Heart right ventricle (tissue), 16 donors: ENCODE results near the gene SAC3D1. TPM values are rescaled to one million over a fixed set of nuclear protein-coding genes. Genes with fewer than 3 reads are reported as not detected.
A peak's percentile ranks its signal among the peaks of the same experiment; 100 is the strongest.

Source experiments
- ATAC-seq, 8 donors: fragments of 200-7000 bp; cut with Tn5 transposase; one replicate each; pipeline ENCODE4 v1.9.1; 2020; ENCODE audit warnings: mild to moderate bottlenecking in 8 of 8, moderate library complexity in 8 of 8, moderate number of reproducible peaks in 1 of 8
- DNase-seq, 2 donors: peaks; one replicate each; pipeline ENCODE4 v3.0.0-alpha.2; 2020
- H3K27ac ChIP-seq, 10 donors: fragments of 200-600 bp; sonication (generic) in 2 of 10; one replicate each; pipeline versions ENCODE4 v1.5.0 to v1.8.0; 2020 to 2022; ENCODE audit warnings: mild to moderate bottlenecking in 3 of 10
- H3K27me3 ChIP-seq, 7 donors: fragments of 200-600 bp; one replicate each; pipeline ENCODE4 v1.8.0; 2021 to 2022; ENCODE audit warnings: mild to moderate bottlenecking in 2 of 7
- H3K36me3 ChIP-seq, 9 donors: fragments of 200-600 bp; sonication (generic) in 1 of 9; one replicate each; pipeline versions ENCODE4 v1.5.0 to v1.8.0; 2020 to 2022; ENCODE audit warnings: mild to moderate bottlenecking in 2 of 9
- H3K4me1 ChIP-seq, 9 donors: fragments of 200-600 bp; sonication (generic) in 1 of 9; one replicate each; pipeline versions ENCODE4 v1.5.0 to v1.8.0; 2020 to 2022; ENCODE audit warnings: mild to moderate bottlenecking in 4 of 9
- H3K4me3 ChIP-seq, 10 donors: fragments of 200-600 bp; sonication (generic) in 2 of 10; one replicate each; pipeline versions ENCODE4 v1.5.0 to v1.8.0; 2020 to 2022; ENCODE audit warnings: mild to moderate bottlenecking in 7 of 10, moderate library complexity in 2 of 10
- H3K9me3 ChIP-seq, 11 donors: fragments of 200-600 bp in 10 of 11; sonication (generic) in 2 of 11; one replicate each; pipeline versions ENCODE4 v1.5.0 to v1.8.0; 2013 to 2022; ENCODE audit warnings: mild to moderate bottlenecking in 2 of 11, control low read depth in 1 of 11, moderate library complexity in 1 of 11
- WGBS, 2 donors: extraction: QIAGEN DNeasy Blood & Tissue Kit; methylation state at CpG; one replicate each; pipeline ENCODE4 v1.1.7; 2013; ENCODE audit warnings: inconsistent platforms in 1 of 2; 5-methylcytosine and 5-hydroxymethylcytosine counted together
- intact Hi-C, 10 donors: fragments of 100-400 bp; cut with DNase I; formaldehyde crosslinking; loops; one replicate each; pipeline versions ENCODE4 v1.11.1 to v1.14.2; 2022
- polyA plus RNA-seq, 2 donors: library from polyadenylated mRNA; stranded (reverse); fragments of 200-250 nt; gene quantifications; one replicate each; pipeline ENCODE4 v1.2.3, GENCODE V29; 2013
- total RNA-seq, 10 donors: library from RNA; stranded (reverse); fragmentation: NEBNext Ultra II Directional in 3 of 10; extraction: Animal tissue kit (Norgen Biotek cat#: 25700) in 3 of 10; gene quantifications; one replicate each; pipeline versions ENCODE4 v1.2.1 to v1.2.4, GENCODE V29; 2021 to 2023
- TF ChIP-seq, protein P1 (sequence below), 9 donors: fragments of 200-600 bp; sonication (generic) in 2 of 9; IDR thresholded peaks; one replicate each; pipeline versions ENCODE4 v1.5.0 to v1.8.0; 2021 to 2022; ENCODE audit warnings: antibody characterized with exemption in 9 of 9, mild to moderate bottlenecking in 5 of 9, moderate library complexity in 1 of 9
- donor health status: Arrhythmogenic right ventricular cardiomyopathy.
- donor health status: ischemic (EF 13 %, LVEDD 7.1; RV severe dilation, severe dysfunction).
- donor health status: healthy with polysubstance abuse.
- donor health status: DM: no; HTN: yes; CAD: no.
- donor health status: DM: no; HTN: no; CAD: no.
- donor health status: ischemic (EF 25% LVEDD 6.9; RV normal size, moderate dysfunction).
- donor health status: ischemic (EF 25% LVEDD 5.7; RV mildly dilated, moderate dysfunction).
- donor health status: healthy.
- donor health status: DM: yes; HTN: yes; CAD: no.
- donor health status: Ischemic cardiomyopathy.
- donor health status: ischemic (EF 35%, LVEDD 5.7; RV mildly dilated, moderate dysfunction).
- donor health status: nonischemic (EF 11% LVEDD 7.7; RV severe dilation, severe dysfunction).
- donor health status: DM: yes; HTN: yes; CAD: no.
- donor health status: PGD.
- donor health status: ischemic (EF 29% LVEDD 5.4; RV normal size, mild dysfunction).
- donor health status: nonischemic (EF 23%, LVEDD 6.1; RV moderate dilation, normal function).

Gene SAC3D1
- total and polyA plus RNA-seq, 12 donors = 3.8 to 17.3 (median 4.8) TPM

DNA sequence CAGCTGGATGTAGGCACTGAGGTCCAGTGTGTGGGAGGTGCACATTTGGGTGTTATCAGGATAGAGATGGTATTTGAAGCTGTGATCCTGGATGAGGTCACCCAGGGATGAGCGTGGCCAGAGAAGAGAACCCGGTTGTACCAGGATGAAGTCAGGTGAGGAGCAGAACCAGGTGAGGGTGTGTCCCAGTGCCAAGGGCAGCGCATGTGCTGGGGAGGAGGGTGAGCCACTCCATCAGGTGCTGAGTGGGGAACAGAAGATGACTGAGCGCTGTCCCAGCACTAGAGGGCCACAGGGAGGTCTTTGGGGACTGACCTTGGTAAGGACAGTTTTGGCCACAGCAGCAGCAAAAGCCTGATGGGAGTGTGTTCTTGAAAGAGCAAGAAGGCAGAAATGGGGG lies 24.3 kb upstream of the SAC3D1 start:
- Histone ChIP-seq H3K36me3 (peaks cover 0 to 44% (median 6%) of the 10 kb centered on the region in 9 donors), H3K4me3 (no peak overlapping the region), H3K4me1 (peaks cover 11 to 34% (median 20%) of the 10 kb centered on the region in 9 donors), H3K27me3 (no peaks in the 10 kb centered on the region), H3K9me3 (no peaks in the 10 kb centered on the region), H3K27ac (no peak overlapping the region)
- ATAC-seq = no peak
- TF ChIP-seq, protein P1, sequence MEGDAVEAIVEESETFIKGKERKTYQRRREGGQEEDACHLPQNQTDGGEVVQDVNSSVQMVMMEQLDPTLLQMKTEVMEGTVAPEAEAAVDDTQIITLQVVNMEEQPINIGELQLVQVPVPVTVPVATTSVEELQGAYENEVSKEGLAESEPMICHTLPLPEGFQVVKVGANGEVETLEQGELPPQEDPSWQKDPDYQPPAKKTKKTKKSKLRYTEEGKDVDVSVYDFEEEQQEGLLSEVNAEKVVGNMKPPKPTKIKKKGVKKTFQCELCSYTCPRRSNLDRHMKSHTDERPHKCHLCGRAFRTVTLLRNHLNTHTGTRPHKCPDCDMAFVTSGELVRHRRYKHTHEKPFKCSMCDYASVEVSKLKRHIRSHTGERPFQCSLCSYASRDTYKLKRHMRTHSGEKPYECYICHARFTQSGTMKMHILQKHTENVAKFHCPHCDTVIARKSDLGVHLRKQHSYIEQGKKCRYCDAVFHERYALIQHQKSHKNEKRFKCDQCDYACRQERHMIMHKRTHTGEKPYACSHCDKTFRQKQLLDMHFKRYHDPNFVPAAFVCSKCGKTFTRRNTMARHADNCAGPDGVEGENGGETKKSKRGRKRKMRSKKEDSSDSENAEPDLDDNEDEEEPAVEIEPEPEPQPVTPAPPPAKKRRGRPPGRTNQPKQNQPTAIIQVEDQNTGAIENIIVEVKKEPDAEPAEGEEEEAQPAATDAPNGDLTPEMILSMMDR (IDR thresholded peaks at IDR 0.05) = no peak
- no peak for DNase-seq
- intact Hi-C loops = loop anchor here in 4 of 10 donors (10.0 kb wide), 3 partner anchors 68 to 172 kb away; partner anchors contain the start of genes CDC42BPG (in 3 of the 4), CDCA5 (in 1 of the 4), TM7SF2 (in 1 of the 4) and ZFPL1 (in 1 of the 4)
- WGBS, 2 donors = 80 to 85% methylated on average over 4 of the region's 4 CpGs

DNA sequence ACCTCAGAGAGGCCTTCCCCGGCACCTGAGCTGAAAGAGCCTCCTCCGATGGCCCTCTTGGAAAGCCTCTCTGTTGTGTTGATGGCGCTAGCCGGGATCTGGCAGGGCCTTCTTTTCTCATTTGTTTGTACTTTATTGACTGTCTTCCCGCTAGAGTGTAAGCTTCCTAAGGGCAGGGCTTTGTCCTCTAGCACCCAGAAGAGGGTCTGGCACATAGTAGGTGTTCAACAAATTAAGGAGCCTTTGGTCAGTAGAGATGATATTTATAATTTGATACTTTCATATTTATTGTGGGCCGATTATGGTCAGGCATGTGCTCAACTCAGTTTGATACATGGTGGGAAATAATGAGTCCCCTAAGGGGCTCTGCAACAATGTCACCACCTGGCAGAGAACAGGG lies 23.1 kb upstream of the SAC3D1 start:
- 95 to 97% methylated on average over 6 of the region's 6 CpGs for WGBS, 2 donors
- intact Hi-C loops = loop anchor here in 4 of 10 donors (10.0 kb wide), 3 partner anchors 67 to 173 kb away; partner anchors contain the start of genes CDC42BPG (in 3 of the 4), CDCA5 (in 1 of the 4), TM7SF2 (in 1 of the 4) and ZFPL1 (in 1 of the 4)
- DNase-seq = no peak
- H3K9me3 ChIP-seq = no peaks in the 10 kb centered on the region
- TF ChIP-seq, protein P1 (IDR thresholded peaks at IDR 0.05) = no peak
- no peak for ATAC-seq
- peaks cover 0 to 56% (median 6%) of the 10 kb centered on the region in 9 donors for H3K36me3 ChIP-seq
- H3K27ac ChIP-seq = no peak overlapping the region
- H3K4me3 ChIP-seq = no peak overlapping the region
- H3K4me1 ChIP-seq = peaks cover 11 to 33% (median 17%) of the 10 kb centered on the region in 9 donors
- no peaks in the 10 kb centered on the region for H3K27me3 ChIP-seq

DNA sequence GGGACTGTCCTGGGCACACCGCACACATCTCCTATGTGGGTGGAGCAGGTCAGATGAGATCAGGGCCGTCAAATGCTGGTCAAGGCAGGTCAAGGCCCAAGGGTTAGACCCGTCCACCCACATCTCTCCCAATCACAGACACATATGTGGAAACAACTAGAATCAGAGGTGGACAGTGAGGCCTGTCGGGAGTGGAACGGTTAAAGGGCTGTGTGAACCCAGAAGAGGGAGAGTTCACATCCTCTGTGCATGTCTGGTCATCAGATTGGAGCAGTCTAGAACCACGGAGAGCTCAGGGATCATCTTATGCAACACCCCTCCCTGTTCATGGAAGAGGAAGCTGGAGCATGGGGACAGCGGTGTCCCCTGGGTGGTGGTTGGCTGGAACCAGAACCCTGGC lies 21.2 kb upstream of the SAC3D1 start:
- Histone ChIP-seq H3K27me3 (no peaks in the 10 kb centered on the region), H3K36me3 (peaks cover 0 to 57% (median 6%) of the 10 kb centered on the region in 9 donors), H3K27ac (no peak overlapping the region), H3K4me3 (no peak overlapping the region), H3K9me3 (no peaks in the 10 kb centered on the region), H3K4me1 (peaks cover 4 to 23% (median 9%) of the 10 kb centered on the region in 9 donors)
- intact Hi-C loops = loop anchor here in 5 of 10 donors (10.0 kb wide), 4 partner anchors 65 to 175 kb away; partner anchors contain the start of genes CDC42BPG (in 4 of the 5), CAPN1 (in 1 of the 5), CDCA5 (in 1 of the 5) and TM7SF2 (in 1 of the 5)
- ATAC-seq (peak in 1 of 8 donors; percentile 10), DNase-seq (no peak)
- 84 to 88% methylated on average over 7 of the region's 7 CpGs for WGBS, 2 donors
- TF ChIP-seq, protein P1 (IDR thresholded peaks at IDR 0.05) = no peak

DNA sequence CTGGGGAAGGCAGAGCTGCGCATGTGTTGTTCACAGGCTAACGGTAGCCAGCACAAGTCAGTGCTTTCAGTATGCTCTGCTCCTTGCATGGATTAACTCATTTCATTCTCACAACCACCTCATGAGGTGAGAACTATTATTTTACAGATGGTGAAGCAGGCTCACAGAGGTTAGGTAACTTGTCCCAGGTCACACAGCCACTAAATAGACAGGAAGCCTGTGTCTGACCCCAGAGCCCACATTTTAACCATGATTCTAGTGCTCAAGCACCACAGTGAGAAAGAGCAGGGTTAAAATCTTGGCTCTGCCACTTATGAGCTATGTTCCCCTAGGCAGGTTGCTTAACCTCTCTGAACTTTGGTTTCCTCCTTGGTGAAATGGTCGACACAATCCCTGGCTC lies 20.0 kb upstream of the SAC3D1 start:
- peaks cover 0 to 57% (median 6%) of the 10 kb centered on the region in 9 donors for H3K36me3 ChIP-seq
- no peaks in the 10 kb centered on the region for H3K9me3 ChIP-seq
- H3K4me1 ChIP-seq = peaks cover 0 to 13% (median 0%) of the 10 kb centered on the region in 9 donors
- intact Hi-C loops = loop anchor here in 2 of 10 donors (10.0 kb wide), 2 partner anchors 164 to 176 kb away; partner anchors contain the start of genes CAPN1 (in 1 of the 2) and CDC42BPG (in 1 of the 2)
- H3K27me3 ChIP-seq = no peaks in the 10 kb centered on the region
- H3K4me3 ChIP-seq = no peak overlapping the region
- no peak overlapping the region for H3K27ac ChIP-seq
- DNase-seq (no peak), ATAC-seq (no peak)
- TF ChIP-seq, protein P1 (IDR thresholded peaks at IDR 0.05) = no peak
- WGBS, 2 donors = 86 to 93% methylated on average over 3 of the region's 3 CpGs
